22Rv1 (cell line): ENCODE results near the gene SGPL1.

ENCODE experiments used
- CTCF ChIP-seq: fragments of 450-650 bp; IDR thresholded peaks from 2 replicates; pipeline ENCODE4 v1.5.1; 2017; ENCODE audit warnings: mild to moderate bottlenecking
- ZFX ChIP-seq: fragments of 450-650 bp; IDR thresholded peaks from 2 replicates; pipeline ENCODE4 v1.6.1; 2017; ENCODE audit warnings: antibody characterized with exemption, borderline replicate concordance

GRCh38 chr10:70801854-70802253, 13.9 kb upstream of the SGPL1 start:
- no peak for TF ChIP-seq CTCF
- TF ChIP-seq ZFX = no peak
